ENCODE results near the gene SYT11.
A peak's percentile ranks its signal among the peaks of the same experiment; 100 is the strongest.
"Not testable (repeated sequence)": the region's sequence is repeated elsewhere in the genome, so short reads cannot be mapped to it uniquely, and the experiment has no call there.

Gene SYT11

DNA sequence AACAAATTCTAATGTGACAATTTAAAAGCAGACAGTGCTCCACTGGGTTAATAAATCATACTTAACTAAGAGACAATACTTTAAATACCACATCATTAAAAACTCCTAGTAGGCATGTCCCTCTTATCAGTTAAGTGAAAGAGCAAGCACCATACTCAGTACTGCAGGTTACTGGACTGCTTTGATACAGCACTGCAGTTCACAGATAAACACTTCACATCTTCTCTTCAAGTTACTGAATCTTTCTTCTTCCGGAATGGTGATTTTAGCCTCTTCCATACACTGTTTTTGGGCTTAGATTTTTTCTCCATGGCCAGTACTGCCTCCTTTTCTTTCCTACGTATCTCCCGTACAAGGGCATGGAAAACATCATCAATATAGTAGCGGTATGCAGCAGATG, 40.8 kb downstream of the SYT11 start:
- DNase-seq: no peak

GRCh38 chr1:155904261-155904660, 44.9 kb downstream of the SYT11 start:
- DNase-seq: no peak

GRCh38 chr1:155909894-155910293, 50.5 kb downstream of the SYT11 start:
- no peak for DNase-seq

GRCh38 chr1:155910621-155911121, 51.3 kb downstream of the SYT11 start:
- DNase-seq: no peak

- peak; percentile 81 for DNase-seq
These were observed 52.0 kb downstream of the SYT11 start, which contains the start of gene RIT1 for GRCh38 chr1:155911156-155912055. Gene RIT1, minus strand, starts transcription at chr1:155911349. Its CDS starts 588 bp downstream, at chr1:155910761.

DNA sequence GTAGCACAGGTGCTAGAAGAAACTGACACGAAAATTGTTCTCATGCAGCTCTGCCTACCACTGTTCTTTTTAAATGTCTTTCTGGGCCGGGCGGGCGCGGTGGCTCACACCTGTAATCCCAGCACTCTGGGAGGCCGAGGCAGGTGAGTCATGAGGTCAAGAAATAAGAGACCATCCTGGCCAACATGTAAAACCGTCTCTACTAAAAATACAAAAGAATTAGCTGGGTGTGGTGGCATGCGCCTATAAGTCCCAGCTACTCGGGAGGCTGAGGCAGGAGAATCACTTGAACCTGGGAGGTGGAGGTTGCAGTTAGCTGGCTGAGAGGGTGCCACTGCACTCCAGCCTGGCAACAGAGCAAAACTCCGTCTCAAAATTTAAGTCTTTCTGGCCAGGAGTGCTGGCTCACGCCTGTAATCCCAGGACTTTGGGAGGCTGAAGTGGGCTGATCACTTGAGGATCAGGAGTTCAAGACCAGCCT, 52.7 kb downstream of the SYT11 start:
- no peak for DNase-seq

DNA sequence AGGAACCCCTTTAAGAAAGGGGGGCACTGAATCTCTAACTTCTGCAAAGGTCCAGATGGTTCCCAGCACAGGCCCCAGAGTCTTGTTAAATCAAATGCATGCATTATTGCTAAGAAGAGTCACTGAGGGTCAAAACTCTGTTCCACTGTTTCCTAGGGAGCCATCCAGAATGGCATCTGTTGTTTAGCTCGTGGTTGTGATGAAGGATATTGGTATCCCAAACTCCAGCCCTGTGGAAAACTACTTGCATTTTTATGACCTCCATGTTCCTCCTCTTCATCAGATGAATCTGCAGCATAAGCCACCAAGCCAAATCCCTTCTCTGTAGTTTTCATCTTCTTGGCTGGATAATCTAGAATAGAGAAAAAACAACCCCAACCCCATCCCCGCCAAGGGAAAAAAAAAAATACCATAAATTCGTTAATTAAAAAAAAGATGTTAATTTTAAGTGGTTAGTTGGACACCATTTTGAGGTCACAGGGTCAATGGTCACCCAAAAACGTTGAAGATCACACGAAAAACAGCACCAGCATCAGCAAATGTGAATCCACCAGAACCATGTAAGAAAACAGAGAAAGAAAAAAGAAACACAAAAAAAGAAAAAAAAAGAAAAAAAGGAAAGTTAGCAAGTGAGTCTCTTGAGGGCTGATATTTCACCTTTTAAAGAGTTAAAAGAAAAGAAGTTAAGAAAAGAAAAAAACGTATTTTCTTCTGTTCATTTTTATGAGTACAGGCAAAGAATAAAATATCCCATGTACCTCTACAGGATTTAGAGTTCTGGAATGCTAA, 54.8 kb downstream of the SYT11 start:
- no peak for DNase-seq

GRCh38 chr1:155918660-155919059, 59.3 kb downstream of the SYT11 start:
- DNase-seq: no peak

GRCh38 chr1:155919801-155920200, 60.4 kb downstream of the SYT11 start:
- no peak for DNase-seq

- no peak for DNase-seq
These were observed 61.4 kb downstream of the SYT11 start for GRCh38 chr1:155920717-155921116.

GRCh38 chr1:155925506-155925905, 66.1 kb downstream of the SYT11 start:
- no peak for DNase-seq

GRCh38 chr1:155929057-155929456, 69.7 kb downstream of the SYT11 start:
- DNase-seq: no peak

DNA sequence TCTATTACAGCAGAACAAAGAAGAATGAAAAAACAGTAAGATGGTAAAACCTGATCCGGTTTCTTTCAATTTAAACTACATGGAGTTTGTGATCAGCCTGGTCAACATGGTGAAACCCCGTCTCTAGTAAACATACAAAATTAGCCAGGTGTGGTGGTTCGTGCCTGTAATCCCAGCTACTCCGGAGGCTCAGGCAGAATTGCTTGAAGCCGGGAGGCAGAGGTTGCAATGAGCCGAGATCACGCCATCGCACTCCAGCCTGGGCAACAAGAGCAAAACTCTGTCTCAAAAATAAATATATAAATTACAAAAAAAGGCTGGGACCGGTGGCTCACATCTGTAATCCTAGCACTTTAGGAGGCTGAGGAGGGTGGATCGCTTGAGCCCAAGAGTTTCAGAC, 71.4 kb downstream of the SYT11 start:
- DNase-seq: not testable (repeated sequence)

DNA sequence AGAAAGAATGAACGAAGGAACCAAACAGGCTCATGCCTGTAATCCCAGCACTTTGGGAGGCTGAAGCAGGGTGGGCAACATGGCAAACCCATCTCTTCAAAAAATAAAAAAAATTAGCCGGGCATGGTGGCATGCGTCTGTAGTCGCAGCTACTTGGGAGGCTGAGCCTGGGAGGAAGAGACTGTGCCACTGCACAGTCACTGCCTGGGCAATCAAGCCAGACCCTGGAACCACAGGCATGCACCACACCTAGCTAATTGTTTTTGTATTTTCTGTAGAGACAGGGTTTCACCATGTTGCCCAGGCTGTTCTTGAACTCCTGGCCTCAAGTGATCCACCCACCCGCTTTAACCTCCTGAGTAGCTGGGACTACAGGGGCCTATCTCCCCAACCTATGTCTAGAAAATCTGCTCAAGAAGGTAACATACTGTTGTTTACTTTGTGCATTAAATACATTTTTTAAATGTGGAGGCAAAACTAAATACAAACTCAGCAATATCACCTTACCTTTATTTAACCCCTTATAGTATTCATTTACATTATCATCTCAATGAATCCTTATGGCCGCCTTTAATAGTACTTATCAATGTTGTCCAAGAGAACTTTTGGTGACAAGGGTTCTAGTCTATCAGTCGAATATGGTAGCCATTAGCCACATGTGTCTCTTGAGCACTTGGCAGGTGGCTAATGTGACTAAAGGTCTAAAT, 72.1 kb downstream of the SYT11 start:
- DNase-seq: no peak

DNA sequence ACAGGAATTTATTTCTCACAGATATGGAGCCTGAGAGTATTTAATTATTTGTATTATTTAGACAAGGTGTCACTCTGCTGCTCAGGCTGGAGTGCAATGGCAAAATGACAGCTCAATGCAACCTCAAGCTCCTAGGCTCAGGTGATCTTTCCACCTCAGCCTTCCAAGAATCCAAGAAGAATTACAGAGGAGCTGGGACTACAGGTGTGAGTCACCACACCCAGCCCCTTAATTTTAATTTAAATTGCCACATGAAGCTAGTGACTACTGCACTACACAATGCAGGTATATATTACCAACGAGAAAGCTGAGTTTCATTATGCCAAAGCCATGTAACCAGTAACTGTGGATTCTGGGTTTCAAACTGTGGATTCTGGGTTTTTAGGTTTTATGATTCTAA, 72.7 kb downstream of the SYT11 start:
- DNase-seq: no peak

- no peak for DNase-seq
These were observed 73.1 kb downstream of the SYT11 start for GRCh38 chr1:155932487-155932886.

GRCh38 chr1:155933591-155934096, 74.3 kb downstream of the SYT11 start:
- no peak for DNase-seq

- DNase-seq: peak; percentile 98
These were observed 74.9 kb downstream of the SYT11 start, which contains the start of gene KHDC4 for GRCh38 chr1:155934097-155934935. Gene KHDC4, minus strand, starts transcription at chr1:155934413. Its CDS starts 40 bp downstream, at chr1:155934373.

Data from CD4-positive, alpha-beta T cell treated with Interleukin-4 for 4 hours (primary cell).